LoVo (cell line): Measurements from ENCODE around the gene BORCS8.

ENCODE experiments used
- DNase-seq: peaks from one replicate; pipeline ENCODE4 v3.0.0-alpha.2; 2016; ENCODE audit warnings: low spot score

BORCS8 gene

DNA sequence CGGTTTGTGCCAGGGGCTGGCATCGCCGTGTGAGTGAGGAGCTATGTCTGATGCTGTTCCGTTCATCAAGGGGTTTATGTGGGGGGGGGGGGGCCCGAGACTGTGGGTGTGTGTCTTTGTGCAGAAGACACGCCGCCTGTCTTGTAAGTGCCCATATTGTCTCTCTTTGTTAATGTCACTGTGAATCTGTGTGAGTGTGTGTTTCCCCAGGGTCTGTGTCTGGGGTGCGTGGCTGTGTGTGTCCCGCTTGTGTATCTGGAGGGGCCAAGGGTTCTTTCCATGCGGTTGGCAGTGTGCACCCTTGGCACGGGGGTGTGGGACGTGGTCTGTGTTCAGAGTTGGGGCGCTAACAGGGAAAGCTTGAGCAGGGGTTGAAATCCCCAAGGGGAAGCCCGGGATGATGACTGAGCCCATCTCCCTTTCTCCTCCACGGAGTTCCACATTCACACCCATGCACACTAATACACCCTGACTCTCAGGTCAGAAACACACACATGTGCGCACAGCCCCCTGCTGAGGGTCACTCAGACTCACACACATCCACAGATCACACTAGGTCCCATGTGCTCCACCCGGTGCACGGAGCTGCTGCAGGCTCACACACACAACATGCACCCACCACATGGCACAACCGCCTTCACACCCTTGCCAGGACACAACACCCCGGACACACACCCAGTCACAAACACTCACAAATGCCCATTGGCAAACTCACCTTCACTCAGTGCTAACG lies 21.6 kb upstream of the BORCS8 start:
- no peak for DNase-seq

DNA sequence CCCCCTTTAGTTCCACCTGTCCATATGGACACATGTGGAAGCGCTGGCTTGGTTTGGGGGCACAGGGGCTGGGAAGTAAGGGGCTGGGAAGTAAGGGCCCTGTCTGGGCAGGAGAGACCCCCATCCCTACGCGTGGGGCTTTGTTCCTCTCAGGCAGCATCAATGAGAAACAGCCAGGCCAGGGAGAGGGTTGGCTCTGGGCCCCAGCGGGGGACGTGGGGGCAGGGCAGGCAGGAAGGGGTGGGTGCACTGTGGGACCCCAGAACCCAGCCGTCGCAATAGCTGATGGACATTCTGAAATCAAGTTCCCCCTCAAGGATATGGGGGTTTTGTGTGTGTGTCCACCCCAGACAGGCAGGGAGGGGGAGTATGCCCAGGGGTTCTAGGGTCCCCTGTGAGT lies 21.0 kb upstream of the BORCS8 start:
- DNase-seq = no peak

DNA sequence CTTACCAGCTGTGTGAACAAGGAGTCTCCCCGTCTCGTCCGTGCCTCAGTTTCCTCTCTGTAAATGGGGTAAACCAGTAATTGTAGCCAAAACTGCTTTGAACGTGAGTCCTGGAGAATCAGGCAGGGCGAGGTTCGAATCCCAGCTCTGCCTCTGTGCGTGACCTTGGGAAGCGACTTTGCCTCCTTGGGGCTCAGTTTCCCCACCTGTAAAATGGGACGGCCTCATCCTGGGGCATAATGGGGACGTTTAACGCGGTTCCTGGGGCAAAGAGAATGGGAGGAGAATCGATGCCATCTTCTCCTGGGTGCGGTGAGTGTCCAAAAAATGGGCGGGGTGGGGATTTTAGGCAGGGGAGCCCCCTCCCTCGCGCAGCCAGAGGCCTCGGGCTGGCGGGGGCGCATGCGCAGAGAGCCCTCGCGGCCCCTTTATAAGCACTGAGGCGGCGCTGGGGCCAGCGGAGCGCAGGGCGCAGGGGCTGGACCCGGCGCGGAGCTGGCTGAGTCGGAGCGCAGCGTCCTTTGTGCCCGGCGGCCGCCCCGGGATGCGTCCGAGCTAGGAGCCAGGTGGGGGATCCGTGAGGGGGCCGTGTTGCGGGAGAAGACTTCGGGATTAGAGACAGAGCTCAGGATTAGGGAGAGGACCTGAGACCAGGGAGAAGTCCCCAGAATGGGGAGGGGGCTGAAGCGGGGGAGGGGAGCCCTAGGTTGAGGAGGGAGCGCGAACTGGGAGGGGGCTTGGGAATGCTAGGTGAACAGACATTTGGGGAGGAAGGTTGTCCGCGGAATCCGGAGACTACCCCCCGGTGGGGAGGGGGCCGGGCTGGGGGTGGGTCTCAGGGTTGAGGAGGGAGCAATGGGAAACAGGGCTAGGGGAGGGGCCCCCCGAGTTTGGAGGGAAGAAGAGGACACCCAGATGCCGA lies 19.8 kb upstream of the BORCS8 start, which contains the start of gene NCAN:
TSS of gene NCAN (plus strand) at position 460 of the 922 bp plus-strand sequence. CDS start 4,996 bp downstream, outside the sequence.
- DNase-seq = no peak

DNA sequence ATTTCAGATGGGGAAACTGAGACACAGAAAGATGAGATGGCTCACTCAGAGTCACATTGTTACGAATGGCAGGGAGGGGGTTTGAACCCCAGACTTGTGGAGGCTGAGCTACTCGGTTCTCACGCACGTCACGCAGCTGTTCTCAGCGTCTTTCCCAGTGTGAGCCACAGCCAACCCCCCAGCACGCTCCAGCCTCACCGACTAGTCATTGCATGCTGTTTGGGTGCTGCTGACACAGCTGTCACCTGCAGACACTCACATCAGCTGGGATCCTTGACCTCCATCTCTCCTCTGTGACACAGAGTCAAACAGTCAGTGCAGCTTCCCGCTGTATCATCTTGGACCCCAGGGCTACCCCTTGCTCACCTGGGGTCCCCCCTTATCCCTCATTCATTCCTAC lies 17.4 kb upstream of the BORCS8 start:
- no peak for DNase-seq

DNA sequence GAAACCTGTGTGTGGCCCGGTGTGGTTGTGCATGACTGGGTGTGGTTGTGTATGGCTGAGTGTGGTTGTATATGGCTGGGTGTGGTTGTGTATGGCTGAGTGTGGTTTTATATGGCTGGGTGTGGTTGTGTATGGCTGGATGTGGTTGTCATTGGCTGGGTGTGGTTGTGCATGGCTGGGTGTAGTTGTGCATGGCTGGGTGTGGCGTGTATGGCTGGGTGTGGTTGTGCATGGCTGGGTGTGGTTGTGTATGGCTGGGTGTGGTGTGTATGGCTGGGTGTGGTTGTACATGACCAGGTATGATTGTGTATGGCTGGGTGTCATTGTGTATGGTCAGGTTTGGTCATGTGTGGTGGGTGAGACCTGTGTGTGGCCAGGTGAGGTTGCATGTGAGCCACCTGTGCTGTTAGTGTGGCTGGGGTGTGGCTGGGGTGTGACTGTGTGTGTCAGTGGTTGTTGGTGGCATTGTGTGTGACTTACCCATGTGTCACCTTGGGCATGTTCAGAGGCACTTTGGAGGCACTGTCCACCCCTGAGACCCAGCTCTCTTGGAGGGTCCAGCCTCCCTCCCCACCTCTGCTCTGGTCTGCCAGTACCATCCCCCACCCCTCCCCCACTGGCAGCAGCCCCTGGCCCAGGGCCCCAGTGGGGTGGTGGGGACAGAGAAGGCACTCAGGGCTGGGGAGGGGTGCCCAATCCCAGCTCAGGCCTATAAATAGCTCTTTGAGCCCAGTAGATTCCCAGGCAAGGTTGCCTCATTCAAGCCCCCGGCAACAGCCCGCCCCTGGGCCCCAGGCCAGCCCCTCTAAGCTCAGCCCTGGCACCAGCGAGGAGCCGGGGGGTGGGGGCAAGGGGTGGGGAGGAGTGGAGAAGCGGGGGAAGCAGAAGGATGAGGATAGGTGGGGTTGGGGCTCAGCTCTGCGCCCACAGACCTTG lies 16.0 kb upstream of the BORCS8 start:
- no peak for DNase-seq

DNA sequence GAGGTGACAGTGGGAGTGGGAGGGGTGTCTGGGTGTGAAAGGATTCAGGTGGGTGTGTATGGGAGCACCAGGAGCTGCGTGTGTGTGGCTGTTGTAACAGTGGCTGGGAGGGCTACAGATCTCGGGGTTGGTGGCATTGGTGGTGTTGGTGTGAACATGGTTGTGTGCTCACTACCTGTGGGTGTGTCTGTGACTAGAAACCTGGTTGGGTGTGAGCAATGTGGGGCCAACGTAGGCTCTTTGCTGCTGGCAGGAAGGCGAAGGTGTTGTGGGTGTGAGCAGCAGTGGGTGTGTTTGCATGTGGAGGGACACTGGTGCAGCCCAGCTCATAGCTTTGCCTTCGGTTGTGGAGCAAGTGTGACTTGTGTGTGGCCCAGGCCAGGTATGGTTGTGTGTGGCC lies 15.0 kb upstream of the BORCS8 start:
- DNase-seq = no peak

DNA sequence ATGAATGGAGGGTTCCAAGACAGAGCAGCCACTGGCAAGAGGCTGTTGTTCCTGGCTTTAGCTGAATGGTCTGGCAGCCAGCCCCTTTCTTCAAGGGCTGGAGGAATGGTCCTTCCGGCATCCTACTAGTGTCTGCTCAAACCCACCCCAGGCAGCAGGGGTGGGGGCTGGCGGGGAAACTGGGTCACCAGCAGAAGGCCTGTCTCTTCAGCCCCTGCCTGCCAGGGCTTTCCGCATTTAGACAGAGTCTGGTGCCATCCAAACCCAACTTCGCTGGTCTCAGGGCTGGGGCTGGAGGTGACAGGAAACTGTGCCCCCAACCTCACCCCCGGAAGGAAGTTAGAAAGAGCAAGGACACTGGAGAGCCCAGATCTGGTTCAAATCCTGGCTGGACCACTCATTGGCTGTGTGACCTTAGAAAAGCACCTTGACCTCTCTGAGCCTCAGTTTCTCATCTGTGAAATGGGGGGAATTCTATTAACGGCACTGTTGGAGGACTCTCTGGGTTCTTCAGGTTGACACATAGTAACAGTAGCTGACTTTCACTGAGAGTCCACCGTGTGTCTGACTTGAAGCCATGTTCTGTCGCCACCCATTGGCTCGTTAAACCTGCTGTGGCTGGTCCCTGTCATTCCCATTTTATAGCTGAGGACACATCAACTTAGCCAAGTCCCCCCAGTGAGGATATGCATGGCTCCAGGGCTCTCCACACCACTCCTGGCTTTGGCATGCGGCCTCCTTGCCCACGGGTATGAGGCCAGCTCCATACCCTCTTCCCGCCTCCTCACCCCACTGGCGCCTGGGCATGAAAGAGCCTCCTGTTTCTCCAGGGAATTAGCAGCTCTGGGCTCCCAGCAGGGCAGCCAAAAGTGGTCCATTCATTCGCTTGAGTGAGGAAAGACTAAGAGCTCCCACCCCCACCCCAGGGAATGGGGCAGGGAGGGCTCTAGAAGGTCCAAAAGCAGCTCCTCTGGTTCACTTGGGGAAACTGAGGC lies 13.8 kb upstream of the BORCS8 start:
- no peak for DNase-seq

DNA sequence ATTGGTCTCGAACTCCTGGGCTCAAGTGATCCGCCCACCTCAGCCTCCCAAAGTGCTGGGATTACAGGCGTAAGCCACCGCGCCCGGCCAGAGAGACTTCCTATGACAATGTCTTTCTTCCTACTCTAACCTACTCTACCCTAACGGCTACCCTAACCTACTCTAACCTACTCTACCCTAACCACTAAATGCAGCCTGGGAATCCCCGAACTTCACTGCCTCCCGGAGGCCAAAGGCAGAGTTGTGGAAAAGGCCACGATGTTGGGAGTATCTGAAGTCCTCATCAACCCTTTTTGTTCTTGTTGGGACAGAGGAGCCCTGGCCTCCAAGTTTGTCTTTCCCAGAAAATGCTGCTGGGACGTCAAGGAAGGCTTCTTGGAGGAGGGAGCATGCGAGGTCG lies 12.2 kb upstream of the BORCS8 start:
- no peak for DNase-seq

DNA sequence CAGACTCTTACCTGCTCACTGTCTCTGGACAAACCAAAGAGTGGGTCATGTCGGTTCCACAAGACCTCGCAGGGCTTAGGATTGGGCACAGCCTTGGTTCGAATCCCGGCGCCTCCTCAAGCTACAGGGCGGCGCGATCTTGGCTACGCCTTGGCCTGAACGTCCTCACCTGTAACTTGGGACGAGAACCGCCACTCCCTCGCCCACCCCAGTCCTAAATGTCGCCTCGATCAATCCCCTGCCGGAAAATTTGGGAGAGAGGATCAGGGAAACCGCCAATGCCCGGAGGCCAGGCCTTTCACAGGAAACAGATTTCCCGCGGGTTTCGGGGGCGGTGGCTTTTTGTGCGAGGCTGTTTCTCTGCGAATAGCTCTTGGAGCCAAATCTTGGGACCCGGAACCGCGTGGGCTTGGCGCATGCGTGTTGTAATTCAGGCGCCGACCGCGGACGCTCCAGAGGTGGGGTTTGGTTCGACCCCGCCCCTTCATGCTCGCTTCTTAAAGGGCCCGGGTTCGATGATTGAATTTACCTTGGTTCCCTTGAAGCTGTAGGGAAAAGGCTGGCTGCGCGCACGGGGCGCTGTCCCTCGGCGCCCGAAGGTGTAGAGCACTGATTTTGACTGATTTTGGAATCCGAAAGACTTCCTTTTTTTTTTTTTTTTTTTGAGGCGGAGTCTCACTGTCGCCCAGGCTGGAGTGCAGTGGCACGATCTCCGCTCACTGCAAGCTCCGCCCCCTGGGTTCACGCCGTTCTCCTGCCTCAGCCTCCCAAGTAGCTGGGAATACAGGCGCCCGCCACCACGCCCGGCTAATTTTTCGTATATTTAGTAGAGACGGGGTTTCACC lies 11.3 kb upstream of the BORCS8 start, which contains the start of gene NR2C2AP:
TSS of gene NR2C2AP (minus strand) at position 403 of the 845 bp plus-strand sequence. CDS start at position 49, 354 bp downstream.
- peak; percentile 96 for DNase-seq

DNA sequence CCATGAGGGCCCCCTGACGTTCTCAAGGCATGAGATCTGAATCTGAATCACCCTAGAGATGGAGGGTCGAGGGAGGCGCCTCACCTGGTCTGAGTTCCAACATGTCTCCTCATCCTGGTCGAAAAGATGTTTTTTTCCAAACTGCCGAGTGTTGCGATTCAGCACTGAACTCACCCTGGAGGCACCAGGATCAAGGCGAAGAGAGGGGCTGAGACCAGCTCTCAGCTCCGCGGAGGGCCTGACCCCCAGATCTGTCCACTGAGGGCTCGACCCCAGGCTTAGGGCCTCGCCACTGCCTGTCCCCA lies 10.7 kb upstream of the BORCS8 start:
- no peak for DNase-seq

DNA sequence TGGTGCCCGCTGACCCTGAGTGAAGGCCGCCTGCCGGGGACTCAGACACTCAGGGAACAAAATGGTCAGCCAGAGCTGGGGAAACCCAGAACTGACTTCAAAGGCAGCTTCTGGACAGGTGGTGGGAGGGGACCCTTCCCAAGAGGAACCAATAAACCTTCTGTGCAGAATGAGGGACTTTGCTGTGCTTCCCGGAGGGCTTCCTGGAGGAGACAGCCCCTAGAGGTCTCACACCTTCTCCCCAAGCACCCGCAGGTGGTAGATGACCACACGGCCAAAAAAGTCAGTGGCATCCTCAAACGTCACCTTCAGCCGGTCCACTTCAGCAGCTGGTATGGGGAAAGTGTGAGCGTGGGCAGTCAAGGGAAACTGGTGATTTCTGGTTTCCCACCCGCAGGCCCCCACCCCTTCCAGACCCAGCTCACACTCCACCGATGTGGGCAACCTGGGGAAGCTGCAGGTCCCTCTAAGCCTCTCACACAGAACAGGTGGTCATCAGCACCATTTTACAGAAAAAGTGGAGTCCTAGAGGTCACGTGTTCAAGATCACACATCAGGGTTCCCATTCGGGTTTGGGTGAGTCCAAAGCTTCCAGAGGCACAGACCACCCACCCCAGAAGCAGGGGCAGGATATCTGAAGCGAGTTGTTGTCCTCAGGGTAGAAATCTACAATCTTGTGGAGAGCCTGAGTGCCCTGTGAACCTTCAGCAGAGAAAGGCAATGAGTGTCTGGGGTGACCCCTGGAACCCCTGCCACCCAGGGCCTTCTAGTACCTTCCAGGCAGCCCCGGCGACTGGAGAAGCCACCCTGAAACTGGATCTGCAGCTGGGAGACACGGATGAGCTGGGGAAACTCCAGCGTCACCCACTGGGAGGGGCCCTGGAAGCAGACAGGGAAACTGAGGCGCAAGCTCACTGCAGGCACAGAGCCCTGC lies 10.0 kb upstream of the BORCS8 start:
- no peak for DNase-seq

DNA sequence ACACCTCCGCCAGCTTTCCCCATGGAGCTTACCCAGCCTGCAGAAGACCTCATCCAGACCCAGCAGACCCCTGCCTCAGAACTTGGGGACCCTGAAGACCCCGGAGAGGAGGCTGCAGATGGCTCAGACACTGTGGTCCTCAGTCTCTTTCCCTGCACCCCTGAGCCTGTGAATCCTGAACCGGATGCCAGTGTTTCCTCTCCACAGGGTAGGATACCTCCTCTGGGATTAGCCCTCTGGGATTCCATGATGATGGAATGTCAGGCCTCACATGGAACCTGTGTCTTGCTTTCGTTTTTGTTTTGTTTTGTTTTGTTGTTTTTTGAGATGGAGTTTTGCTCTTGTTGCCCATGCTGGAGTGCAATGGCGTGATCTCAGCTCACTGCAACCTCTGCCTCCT lies 2.0 kb upstream of the BORCS8 start:
- no peak for DNase-seq

DNA sequence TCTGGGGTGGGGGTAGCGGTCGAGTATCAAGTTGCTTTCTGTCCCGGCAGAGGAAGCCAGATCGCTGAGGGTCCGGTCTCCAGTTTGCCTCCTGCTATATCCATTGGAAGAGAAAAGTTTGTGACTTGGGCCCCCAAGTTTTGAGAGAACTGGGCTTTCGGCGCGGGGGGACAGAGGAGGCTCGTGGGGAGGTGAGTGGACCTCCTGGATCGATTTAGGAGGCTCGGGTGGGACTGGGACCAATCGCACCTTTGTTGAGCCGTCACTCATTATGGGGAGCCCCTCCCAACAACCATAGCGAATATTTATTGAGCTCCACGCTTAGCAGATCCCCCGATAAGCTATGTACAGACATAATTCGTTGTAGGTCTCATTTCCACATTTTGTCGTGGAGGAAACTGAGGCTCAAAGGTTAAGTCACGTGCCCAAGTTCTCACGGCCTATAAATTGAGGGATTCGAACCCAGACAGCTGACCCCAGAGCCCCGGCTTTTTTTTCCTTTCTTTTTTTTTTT lies 1.0 kb upstream of the BORCS8 start:
- DNase-seq = peak; percentile 8

DNA sequence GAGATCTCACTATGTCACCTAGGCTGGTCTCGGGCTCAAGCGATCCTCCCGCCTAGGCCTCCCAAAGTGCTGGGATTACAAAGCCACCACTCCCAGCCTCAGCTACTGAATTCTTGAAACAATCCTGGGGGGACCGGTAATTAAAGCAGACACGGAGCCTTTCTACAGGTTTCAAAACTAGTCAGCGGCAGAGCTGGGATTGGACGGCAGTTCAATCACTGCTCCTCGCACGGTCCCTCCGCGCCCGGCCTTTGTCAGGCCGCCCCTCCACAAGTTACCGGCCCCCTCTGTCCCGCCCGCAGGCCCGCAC lies 229 bp downstream of the BORCS8 start:
- no peak for DNase-seq

DNA sequence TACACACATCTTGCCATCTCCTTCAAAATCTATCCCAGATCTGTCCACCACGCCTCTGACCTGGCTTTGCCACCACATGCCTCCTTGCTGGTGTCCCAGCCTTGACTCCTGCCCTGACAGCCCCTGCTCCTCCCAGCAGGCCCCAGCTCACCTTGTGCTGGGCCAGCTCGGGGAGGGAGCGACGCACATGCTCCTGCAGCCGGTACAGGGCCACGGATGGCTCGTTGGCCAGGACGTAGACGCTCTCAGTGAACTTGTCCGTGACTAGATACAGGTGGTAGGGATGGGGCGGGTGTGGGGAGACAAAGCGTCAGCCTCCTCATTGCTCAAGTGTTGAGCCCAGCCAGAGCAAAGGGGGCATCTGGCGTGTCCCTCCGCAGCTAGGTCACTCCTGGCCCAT lies 5.2 kb downstream of the BORCS8 start:
- no peak for DNase-seq

DNA sequence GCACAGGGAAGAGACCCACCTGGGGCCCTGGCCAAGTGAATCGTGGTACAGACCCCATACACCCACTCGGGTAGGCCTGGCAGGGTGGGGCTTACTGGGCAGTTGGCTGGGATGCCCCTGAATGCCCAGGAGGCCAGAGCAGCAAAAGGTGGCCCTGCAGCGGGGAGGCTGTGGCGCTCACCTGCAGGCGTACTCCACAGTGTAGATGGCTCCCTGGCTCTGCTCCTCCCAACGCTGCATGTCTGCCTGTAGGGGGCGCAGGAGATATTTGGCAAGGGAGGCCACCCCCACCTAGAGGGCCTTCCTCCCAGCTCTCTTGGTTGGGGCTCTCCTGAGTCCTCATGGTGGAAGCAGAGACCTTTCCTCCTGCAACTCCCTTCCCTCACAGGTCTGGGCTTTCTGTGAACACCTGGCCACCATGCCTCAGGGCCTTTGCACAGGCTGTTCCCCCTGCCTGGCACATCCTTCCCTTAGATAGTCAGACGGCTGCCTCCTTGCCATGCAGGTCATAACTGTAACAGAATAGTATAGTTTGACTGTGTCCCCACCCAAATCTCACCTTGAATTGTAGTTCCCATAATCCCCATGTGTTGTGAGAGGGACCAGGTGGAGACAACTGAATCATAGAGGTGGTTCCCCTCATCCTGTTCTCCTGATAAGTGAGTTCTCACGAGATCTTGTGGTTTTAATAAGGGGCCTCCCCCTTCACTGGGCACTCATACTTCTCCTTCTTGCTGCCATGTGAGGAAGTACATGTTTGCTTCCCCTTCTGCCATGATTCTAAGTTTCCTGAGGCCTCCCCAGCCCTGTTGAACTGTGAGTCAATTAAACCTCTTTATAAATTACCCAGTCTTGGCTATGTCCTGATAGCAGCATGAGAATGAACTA lies 5.9 kb downstream of the BORCS8 start:
- DNase-seq = peak; percentile 20

DNA sequence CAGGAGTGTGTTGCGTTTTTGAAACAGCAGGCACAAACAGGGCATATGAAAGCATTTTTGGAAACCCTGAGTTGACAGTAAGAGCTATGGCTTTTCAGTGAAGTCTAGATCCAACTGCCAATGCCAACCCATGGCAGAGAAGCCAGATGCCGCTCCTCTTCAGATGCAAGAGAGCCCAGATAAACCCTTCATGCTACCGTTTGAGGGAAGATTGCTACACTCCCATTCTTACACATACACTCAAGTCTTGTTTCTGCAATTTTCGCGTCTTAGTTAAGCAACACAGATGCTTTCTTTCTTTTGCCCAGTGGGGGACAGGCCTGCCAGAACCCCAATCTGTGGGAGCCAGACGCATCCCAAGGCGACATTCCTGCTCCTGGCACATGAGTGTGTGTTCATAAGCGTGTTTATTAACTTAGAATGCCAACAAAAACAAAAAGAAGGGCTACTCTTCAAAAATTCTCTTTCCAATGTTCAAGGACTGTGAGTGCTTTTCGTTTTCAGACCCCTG lies 10.4 kb downstream of the BORCS8 start:
- DNase-seq = no peak
